GM21576 (cell line): ENCODE results near the gene KCNQ1.
"Not testable (repeated sequence)": the region's sequence is repeated elsewhere in the genome, so short reads cannot be mapped to it uniquely, and the experiment has no call there.

Experiments
- ATAC-seq: cut with Tn5 transposase; IDR thresholded peaks from one replicate; pipeline ENCODE4 v1.9.1; 2021; ENCODE audit warnings: mild to moderate bottlenecking, moderate library complexity; ENCODE audit not compliant: unreplicated experiment

Gene KCNQ1

DNA sequence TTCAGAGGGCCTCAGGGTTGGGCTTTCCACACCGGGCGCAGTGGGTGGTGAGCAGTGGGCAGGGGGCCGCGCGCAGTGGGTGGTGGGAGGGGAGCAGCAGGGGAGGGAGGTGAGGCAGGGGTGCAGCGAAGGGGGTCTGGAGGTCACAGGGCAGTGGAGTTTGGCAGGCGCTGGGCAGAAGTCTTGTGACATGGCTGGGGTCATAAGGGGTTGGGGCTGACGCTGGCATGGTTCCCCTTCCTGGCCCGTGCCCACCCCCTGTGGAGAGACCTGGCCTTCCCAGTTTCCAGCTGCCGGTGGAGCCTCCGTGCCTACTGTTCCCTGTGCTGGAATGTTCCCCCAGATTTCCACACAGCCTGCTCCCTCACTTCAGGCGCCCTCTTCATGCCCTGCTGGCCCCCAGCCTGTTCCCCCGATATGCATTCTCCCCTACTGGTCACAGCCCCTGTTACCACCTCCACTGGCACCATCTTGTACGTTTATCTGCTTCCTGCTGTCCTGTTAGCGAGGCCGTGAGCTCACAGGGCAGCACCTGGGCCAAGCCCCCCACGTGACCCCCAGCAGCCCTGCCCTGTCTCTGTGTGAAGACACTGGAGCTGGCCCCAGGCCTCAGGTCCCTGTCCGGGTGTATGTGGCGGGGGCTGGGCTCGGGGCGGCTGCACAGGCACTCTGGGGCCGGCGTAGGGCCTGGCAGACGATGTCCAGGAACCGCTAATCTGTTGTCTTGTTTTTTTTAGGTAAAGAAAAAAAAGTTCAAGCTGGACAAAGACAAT, 143.4 kb downstream of the KCNQ1 start:
- ATAC-seq, result no peak

DNA sequence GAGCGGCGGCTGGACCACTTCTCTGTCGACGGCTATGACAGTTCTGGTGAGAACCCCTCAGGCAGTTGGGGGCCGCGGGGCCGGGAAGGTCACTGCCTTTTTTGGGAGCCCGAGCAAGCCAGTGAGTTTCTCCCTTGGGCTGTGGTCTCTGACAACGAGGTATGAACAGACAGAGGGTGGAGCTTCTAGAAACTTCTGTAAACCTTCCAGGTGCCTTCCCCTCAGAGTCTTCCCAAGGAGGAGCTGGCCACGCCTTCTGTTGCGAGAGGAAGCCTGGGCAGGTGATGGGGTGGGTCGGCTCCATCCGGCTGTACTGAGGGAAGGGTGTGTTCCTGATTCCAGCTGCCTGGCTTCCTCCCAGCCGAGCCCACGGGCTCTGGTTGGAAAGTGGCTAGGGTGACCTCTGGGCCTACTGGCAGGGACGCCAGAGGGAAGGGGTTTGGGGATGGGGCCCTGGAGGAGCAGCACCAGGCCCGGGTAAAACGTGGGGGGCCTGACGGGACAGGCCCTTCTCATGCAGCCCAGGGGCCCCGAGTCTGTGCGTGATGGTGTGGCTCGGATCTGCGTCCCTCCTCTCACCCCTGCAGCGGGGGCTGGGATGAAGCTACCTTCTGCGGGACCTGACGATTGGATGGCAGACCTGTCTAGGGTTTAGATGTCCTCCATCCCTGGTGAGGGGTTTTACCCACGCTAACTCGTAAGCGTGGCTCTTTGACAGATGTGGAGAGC, 144.2 kb downstream of the KCNQ1 start:
- no peak for ATAC-seq

DNA sequence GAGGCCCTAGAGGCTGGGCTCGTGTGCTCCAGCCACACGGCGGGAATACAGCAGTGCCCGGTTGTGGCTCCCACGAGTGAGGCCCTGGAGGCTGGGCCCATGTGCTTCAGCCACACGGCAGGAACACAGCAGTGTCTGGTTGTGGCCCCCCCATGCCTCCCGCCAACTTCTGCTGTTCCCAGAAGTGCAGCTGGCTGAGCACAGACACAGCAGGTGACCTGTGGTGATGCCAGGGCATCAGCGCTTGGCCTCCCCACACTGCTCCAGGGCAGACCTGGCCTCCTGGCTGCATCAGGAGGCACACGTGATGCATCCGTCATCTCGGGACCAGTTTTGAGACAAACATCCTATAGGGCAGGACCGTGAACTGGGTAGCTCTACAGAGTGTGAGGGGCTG, 144.7 kb downstream of the KCNQ1 start:
- ATAC-seq, result no peak

DNA sequence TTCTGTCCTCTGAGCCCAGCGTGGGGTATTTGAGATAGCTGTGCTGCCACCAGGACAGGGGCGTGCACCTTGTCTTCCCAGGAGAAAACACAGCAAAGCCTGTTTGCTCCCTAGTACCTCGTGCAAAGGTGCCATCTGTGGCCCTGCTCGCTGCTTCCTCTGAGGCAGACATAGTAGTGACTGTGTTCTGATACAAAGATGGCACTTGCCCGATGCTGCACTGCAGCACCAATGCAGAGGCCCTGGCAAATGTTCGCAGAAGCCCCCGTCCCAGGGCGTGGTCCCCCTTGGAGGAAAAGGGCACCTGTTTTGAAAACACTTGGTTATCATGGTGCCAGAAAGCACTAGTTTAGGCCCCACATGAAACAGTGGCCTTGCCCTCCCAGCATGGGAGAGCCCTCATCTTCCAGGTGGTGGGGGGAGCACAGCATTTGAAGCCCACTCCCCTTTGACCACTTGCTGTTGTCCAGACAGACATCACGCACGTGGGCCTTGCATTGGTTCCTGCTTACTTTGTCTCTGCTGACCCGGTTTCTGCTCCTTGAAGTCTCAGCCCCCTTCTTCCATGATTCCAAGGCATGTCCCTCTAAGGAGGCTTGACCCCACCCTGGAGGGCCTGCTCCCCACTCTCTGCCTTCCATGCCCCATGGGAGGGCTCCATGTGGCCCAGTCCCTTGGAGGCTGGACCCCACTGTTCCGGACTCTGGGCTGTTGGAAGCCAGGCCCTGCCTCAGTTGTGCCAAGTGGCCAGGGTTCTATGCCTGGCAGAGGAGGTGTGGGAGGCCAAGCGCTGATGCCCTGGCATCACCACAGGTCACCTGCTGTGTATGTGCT, 145.5 kb downstream of the KCNQ1 start:
- ATAC-seq, result no peak

GRCh38 chr11:2590965-2591754, 146.4 kb downstream of the KCNQ1 start:
- ATAC-seq, result no peak

GRCh38 chr11:2591805-2592204, 147.0 kb downstream of the KCNQ1 start:
- ATAC-seq, result no peak

DNA sequence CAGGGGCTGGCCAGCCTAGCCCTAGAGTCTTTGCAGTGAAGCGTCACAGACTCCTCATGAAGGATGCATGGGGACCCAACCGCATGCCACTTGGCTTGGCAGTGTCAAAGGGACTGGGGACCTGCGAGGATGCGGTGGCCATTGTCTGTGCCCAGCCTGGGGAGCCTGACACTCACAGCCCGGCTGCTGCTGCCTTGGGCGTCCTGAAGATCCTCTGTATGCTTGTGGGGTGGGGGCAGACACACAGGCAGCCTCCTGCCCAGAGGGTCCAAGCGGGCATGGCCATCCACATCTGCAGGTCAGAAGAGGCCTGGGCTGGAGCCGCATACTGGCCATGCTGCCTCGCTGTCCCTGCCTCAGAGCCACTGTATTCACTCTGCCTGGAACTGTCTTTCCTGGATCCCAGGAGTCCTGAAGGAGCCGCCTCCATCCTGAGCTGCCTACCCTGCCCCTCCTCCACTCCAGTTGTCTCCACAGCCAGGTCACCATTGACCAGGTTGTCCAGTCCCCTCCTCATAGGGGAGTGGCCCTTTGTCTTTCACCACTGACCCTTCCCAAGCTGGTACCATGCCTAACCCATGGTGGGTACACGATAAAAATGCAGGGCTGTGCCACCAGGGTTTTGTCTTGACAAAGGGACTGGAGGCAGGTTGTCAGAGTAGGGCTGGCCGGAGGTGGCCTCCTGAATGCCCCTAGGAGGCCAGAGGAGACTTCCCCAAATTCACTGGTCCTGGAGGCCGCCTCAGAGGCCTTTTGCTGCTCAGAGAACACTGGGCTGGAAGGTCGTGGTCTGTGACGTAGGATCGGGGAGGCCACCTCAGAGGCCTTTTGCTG, 148.0 kb downstream of the KCNQ1 start:
- no peak for ATAC-seq

DNA sequence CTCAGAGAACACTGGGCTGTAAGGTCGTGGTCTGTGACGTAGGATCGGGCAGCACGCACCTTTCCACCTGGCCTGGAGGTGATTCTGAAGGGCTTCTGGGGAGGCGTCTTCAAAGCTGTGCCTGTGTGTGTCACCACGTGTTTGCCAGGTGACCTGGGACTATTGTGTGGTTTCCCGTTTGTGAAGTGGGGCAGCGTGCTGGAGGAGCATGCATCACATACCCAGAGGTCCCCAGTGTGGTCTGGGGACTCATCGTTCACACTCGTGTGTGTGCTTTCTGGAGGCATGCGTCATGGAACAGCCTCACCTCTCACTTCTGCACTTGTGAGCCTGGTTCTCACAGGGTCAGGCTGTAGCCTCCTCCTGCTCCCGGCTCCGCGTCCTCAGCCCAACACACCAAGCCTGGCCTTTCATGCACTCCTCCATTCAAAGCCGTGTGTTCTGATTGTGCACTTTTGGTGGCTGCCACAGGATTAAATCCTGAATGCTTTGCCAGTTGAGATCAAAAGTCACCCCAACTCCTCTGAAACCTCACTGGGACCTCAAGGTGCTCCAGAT, 148.7 kb downstream of the KCNQ1 start:
- no peak for ATAC-seq

DNA sequence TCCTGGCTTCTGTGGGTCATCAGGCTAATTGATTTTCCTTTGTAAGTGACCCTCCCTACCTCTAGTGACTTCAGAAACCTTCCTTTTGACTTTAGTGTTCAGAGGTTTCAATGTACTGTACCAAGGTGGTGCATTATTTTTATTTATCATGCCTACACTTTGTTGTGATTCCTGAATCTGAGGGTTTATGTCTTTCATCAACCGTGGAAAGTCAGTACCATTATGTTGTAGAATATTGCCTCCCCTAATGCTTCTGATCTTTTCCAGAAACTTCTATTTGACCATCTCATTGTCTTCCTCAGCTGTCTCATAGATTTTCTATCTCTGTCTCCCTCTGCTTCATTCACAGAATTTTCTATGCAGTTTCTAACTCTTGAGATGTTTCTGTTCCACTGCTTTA, 149.5 kb downstream of the KCNQ1 start:
- ATAC-seq, result no peak

GRCh38 chr11:2595204-2595603, 150.4 kb downstream of the KCNQ1 start:
- ATAC-seq, result no peak

- ATAC-seq, result no peak
These were observed 154.9 kb downstream of the KCNQ1 start for GRCh38 chr11:2599561-2600189.

- ATAC-seq, result no peak
These were observed 164.5 kb downstream of the KCNQ1 start for GRCh38 chr11:2609345-2609744.

- no peak for ATAC-seq
These were observed 168.2 kb downstream of the KCNQ1 start for GRCh38 chr11:2612884-2613571.

GRCh38 chr11:2621894-2622293, 177.1 kb downstream of the KCNQ1 start:
- ATAC-seq, result no peak

DNA sequence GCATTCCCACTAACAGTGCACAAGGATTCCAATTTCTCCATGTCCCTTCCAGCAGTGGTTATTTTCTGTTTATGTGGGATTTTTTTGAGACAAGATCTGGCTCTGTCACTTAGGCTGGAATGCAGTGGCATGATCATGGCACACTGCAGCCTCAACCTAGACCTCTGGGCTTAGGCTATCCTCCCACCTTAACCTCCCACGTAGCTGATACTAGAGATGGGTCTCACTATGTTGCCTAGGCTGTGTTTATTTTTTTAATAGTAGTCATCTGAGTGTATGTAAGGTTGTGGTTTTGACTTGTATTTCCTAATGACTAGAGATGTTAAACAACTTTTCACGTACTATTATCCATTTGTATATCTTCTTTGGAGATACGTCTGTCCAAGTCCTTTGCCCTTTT, 180.4 kb downstream of the KCNQ1 start:
- ATAC-seq, result no peak

DNA sequence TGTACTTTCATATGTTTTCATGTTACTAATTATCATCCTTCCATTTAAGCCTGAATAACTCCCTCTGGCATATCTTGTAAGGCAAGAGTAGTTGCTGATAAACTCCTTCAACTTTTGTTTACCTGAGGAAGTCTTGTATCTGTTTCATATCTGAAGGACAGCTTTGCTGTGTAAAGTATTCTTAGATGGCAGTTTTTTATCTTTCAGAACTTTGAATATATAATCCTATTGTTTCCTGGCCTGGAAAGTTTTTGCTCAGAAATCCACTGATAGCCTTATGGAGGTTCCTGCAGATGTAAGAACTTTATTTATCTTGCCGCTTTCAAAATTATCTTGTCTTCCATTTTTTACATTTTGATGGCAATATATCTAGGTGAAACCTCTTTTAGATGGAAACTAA, 185.9 kb downstream of the KCNQ1 start:
- ATAC-seq, result no peak

DNA sequence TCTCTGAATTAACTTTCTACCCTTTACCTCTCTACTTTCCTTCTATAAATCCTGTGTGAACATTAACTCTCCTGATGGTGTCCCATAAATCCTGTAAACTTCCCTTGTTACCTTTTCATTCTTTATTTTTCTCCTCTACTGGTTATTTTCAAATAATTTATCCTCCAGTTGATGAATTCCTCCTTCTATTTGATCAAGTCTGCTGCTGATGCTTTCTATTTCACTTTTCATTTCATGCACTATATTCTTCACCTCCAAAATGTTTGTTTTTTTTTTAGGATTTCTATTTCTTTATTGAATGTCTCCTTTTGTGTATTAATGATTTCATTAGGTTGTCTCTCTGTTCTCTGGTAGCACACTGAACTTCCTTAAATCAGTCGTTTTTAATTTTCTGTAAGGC, 186.4 kb downstream of the KCNQ1 start:
- no peak for ATAC-seq

DNA sequence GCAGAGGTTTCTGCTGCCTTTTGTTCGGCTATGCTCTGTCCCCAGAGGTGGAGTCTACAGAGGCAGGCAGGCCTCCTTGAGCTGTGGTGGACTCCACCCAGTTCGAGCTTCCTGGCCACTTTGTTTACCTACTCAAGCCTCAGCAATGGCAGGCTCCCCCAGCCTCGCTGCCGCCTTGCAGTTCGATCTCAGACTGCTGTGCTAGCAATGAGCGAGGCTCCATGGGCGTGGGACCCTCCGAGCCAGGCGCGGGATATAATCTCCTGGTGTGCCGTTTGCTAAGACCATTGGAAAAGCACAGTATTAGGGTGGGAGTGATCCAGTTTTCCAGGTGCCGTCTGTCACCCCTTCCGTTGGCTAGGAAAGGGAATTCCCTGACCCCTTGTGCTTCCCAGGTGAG, 195.0 kb downstream of the KCNQ1 start:
- ATAC-seq, result not testable (repeated sequence)

GRCh38 chr11:2641623-2642022, 196.8 kb downstream of the KCNQ1 start:
- ATAC-seq, result no peak
